NB4 (cell line): ENCODE data around the gene RBM19.

Experiments
- DNase-seq: peaks from one replicate; pipeline ENCODE4 v3.0.0; 2010; ENCODE audit warnings: low read depth
- H3K4me3 ChIP-seq: one replicate; pipeline ENCODE4 v1.5.1; 2011; ENCODE audit warnings: mild to moderate bottlenecking, low read depth, low read length, moderate library complexity
- CTCF ChIP-seq: IDR thresholded peaks from one replicate; pipeline ENCODE4 v1.5.1; 2012; ENCODE audit warnings: low read depth, low read length
- MYC ChIP-seq: IDR thresholded peaks from 2 replicates; pipeline ENCODE4 v1.6.1; 2011; ENCODE audit warnings: low read depth, low read length
- POLR2A ChIP-seq: IDR thresholded peaks from 2 replicates; pipeline ENCODE4 v1.6.1; 2011; ENCODE audit warnings: mild to moderate bottlenecking; ENCODE audit not compliant: insufficient read length; ENCODE audit errors: extremely low read depth
- TF ChIP-seq, protein P1 (sequence below): IDR thresholded peaks from 2 replicates; pipeline ENCODE4 v1.6.1; 2011; ENCODE audit warnings: low read depth, low read length

Gene RBM19

DNA sequence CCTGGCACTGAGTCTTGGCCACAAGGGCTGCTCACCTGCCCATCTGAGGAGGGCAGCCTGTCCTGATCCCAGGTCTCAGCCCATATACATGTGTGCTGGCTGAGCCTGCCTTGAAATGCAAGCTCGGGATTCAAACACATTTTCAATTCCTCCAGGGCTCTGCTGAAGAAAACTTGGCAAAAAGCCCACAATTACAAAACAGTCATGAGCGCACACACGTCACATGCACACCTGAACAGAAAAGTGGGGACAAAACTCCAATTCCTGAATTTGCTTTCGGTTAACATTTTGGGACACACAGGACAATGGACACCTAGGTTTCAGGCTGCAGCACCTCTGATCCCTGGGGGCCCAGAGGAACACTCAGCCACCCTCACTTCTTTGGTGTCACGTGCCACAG lies 113.9 kb downstream of the RBM19 start:
- no peak for DNase-seq
- H3K4me3 ChIP-seq = no peak overlapping the region
- TF ChIP-seq POLR2A = no peak

DNA sequence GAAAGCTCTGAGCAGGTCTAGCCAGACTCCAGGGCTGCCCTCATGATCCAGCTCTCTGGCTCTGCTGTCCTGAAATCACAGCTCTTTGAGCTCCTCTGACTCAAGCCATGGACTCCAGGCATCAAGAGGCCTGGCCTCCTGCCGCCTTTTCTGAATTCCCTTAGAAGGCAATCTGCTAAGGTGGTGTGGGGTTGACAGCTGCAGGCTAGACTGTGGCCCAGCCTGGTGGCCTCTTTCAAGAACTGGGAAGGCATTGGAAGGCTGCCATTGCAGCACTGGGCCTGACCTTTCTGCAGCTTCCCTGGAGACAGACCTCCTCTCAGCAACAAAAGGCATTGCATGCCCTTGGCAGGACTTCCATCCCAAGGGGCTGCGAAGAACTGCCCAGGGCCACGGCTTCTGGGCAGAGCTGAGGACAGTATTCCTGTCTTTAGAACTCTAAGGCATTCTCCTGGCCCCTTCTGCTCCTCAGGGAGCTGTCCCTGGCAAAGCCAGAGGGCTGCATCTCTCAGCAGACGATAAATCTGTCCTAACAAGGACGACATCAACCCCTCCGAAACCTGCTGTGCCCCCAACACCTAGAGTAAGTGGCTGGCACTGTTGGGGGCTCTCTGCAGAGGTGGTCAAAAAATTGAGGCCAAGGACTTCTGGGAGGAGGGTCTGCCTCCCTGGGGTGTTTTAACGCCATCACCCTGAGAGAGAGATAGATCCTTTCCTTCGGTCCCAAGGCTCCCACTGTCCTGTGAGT lies 115.6 kb downstream of the RBM19 start:
- no peak for DNase-seq
- TF ChIP-seq MYC (no peak), POLR2A (no peak), CTCF (no peak)
- TF ChIP-seq, protein P1, sequence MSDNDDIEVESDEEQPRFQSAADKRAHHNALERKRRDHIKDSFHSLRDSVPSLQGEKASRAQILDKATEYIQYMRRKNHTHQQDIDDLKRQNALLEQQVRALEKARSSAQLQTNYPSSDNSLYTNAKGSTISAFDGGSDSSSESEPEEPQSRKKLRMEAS = no peak
- H3K4me3 ChIP-seq = no peak overlapping the region

DNA sequence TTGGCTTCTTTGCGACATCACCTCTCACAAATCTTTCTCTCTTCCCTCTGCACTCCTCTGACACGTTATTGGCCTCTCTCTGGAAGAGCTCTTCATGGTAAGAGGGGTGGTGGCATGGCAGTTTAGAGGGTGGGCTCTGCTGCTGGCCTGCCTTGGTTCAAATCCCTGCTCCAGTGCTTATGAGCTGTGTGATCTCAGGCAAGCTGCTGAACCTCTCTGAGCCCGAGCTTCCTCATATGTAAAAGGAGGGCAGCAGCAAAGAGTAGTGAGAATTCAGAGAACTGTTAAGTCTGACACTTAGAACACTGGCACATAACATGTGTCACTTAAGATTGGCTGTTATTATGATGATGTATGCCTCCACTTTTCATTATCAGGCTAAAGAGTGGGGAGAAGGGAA lies 118.3 kb downstream of the RBM19 start:
- no peak overlapping the region for H3K4me3 ChIP-seq
- TF ChIP-seq, protein P1 = no peak
- TF ChIP-seq CTCF (no peak), MYC (no peak), POLR2A (no peak)

GRCh38 chr12:113846883-113847755 lies 119.0 kb downstream of the RBM19 start:
- DNase-seq = peak; percentile 97
- H3K4me3 ChIP-seq = no peak overlapping the region
- TF ChIP-seq, protein P1 = no peak
- peak; percentile 16 for TF ChIP-seq CTCF
- TF ChIP-seq MYC = no peak
- no peak for TF ChIP-seq POLR2A

More for the DNA sequence above, 118.3 kb downstream of the RBM19 start:
- no peak for DNase-seq

- peak; percentile 19 for DNase-seq
- no peak overlapping the region for H3K4me3 ChIP-seq
- TF ChIP-seq, protein P1 = no peak
- TF ChIP-seq MYC = no peak
- no peak for TF ChIP-seq POLR2A
- TF ChIP-seq CTCF = no peak
Observed at GRCh38 chr12:113845900-113846674, 120.0 kb downstream of the RBM19 start.
